Nephron progenitor cell (in vitro differentiated cells): ENCODE data around the gene MYO18B.

ENCODE experiments used
- DNase-seq: peaks from one replicate; pipeline ENCODE4 v3.0.0; 2021
- H3K27ac Mint-ChIP-seq: 2 replicates; pipeline ENCODE4 v1.8.0; 2021; ENCODE audit warnings: mild to moderate bottlenecking, moderate library complexity, mixed read lengths
- H3K27me3 Mint-ChIP-seq: 2 replicates; pipeline ENCODE4 v1.8.0; 2021; ENCODE audit warnings: mild to moderate bottlenecking, low read depth, mixed read lengths; ENCODE audit not compliant: poor library complexity
- H3K36me3 Mint-ChIP-seq: 2 replicates; pipeline ENCODE4 v1.8.0; 2021; ENCODE audit warnings: low read depth, mixed read lengths
- H3K4me1 Mint-ChIP-seq: 2 replicates; pipeline ENCODE4 v1.8.0; 2021; ENCODE audit warnings: mixed read lengths
- H3K4me3 Mint-ChIP-seq: 2 replicates; pipeline ENCODE4 v1.8.0; 2021; ENCODE audit warnings: mild to moderate bottlenecking, moderate library complexity, mixed read lengths
- H3K9me3 Mint-ChIP-seq: 2 replicates; pipeline ENCODE4 v1.8.0; 2021; ENCODE audit warnings: mild to moderate bottlenecking, moderate library complexity, mixed read lengths
- CTCF ChIP-seq: fragments of 200-600 bp; sonication (generic); IDR thresholded peaks from 2 replicates; pipeline ENCODE4 v1.5.0; 2021; ENCODE audit warnings: antibody characterized with exemption

MYO18B gene

GRCh38 chr22:26008587-26008986, 266.6 kb downstream of the MYO18B start:
- peaks cover 4% of the 10 kb centered on the region for H3K27me3 Mint-ChIP-seq
- H3K27ac Mint-ChIP-seq: no peak overlapping the region
- peaks cover 21% of the 10 kb centered on the region for H3K4me1 Mint-ChIP-seq
- no peak for TF ChIP-seq CTCF
- H3K4me3 Mint-ChIP-seq: no peak overlapping the region
- no peaks in the 10 kb centered on the region for H3K36me3 Mint-ChIP-seq
- DNase-seq: no peak
- H3K9me3 Mint-ChIP-seq: no peaks in the 10 kb centered on the region

GRCh38 chr22:26016916-26017315, 274.9 kb downstream of the MYO18B start:
- TF ChIP-seq CTCF: no peak
- Mint-ChIP-seq H3K9me3 (no peaks in the 10 kb centered on the region), H3K4me3 (no peak overlapping the region), H3K36me3 (no peaks in the 10 kb centered on the region), H3K27me3 (peaks cover 2% of the 10 kb centered on the region), H3K27ac (no peak overlapping the region), H3K4me1 (no peaks in the 10 kb centered on the region)
- DNase-seq: no peak

- no peaks in the 10 kb centered on the region for H3K9me3 Mint-ChIP-seq
- H3K4me1 Mint-ChIP-seq: no peaks in the 10 kb centered on the region
- no peak for TF ChIP-seq CTCF
- no peak overlapping the region for H3K27ac Mint-ChIP-seq
- H3K4me3 Mint-ChIP-seq: no peak overlapping the region
- H3K36me3 Mint-ChIP-seq: no peaks in the 10 kb centered on the region
- DNase-seq: no peak
- H3K27me3 Mint-ChIP-seq: peaks cover 5% of the 10 kb centered on the region
Measured at GRCh38 chr22:26017932-26018331, 275.9 kb downstream of the MYO18B start.

- Mint-ChIP-seq H3K9me3 (no peaks in the 10 kb centered on the region), H3K36me3 (no peaks in the 10 kb centered on the region), H3K27ac (no peak overlapping the region), H3K4me1 (no peaks in the 10 kb centered on the region), H3K27me3 (peaks cover 7% of the 10 kb centered on the region), H3K4me3 (no peak overlapping the region)
- no peak for DNase-seq
- no peak for TF ChIP-seq CTCF
Measured at GRCh38 chr22:26019596-26019995, 277.6 kb downstream of the MYO18B start.

- H3K27ac Mint-ChIP-seq: no peak overlapping the region
- H3K4me3 Mint-ChIP-seq: no peak overlapping the region
- H3K27me3 Mint-ChIP-seq: peaks cover 14% of the 10 kb centered on the region
Measured at GRCh38 chr22:26021516-26021915, 279.5 kb downstream of the MYO18B start.

More at GRCh38 chr22:26021516-26021915, 279.5 kb downstream of the MYO18B start:
- DNase-seq: no peak
- H3K4me1 Mint-ChIP-seq: no peaks in the 10 kb centered on the region
- H3K36me3 Mint-ChIP-seq: no peaks in the 10 kb centered on the region
- no peak for TF ChIP-seq CTCF
- H3K9me3 Mint-ChIP-seq: no peaks in the 10 kb centered on the region
